ENCODE results near the gene CTNNA3.

Gene CTNNA3

DNA sequence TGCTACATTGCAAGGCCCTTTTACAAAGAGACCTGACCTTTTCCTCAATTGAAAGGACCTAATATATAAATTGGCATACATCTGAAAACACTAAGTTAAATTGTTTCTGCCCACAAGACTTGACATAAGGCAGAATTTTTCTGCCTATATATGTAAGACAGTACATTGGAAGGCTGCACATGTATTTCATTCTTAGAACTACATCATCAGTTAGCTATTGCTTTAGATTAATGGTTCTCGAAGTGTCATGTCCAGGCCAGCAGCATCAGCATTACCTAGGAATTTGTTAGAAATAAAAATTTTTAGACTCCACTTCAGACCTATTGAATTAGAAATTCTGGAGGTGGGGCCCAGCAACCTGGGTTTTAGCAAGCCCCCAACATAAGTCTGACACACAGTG is 396.2 kb downstream of the CTNNA3 start:
- Histone ChIP-seq H4K20me1 (no peaks in the 10 kb centered on the region), H3K9me3 (no peaks in the 10 kb centered on the region), H3K27ac (no peak overlapping the region), H3K4me2 (no peak overlapping the region), H3K36me3 (no peaks in the 10 kb centered on the region), H3K27me3 (no peaks in the 10 kb centered on the region), H3K4me3 (no peak overlapping the region), H3K9ac (no peak overlapping the region), H3K4me1 (no peaks in the 10 kb centered on the region)
- no peak for TF ChIP-seq Cebpa-rat (IDR thresholded peaks at IDR 0.05)

DNA sequence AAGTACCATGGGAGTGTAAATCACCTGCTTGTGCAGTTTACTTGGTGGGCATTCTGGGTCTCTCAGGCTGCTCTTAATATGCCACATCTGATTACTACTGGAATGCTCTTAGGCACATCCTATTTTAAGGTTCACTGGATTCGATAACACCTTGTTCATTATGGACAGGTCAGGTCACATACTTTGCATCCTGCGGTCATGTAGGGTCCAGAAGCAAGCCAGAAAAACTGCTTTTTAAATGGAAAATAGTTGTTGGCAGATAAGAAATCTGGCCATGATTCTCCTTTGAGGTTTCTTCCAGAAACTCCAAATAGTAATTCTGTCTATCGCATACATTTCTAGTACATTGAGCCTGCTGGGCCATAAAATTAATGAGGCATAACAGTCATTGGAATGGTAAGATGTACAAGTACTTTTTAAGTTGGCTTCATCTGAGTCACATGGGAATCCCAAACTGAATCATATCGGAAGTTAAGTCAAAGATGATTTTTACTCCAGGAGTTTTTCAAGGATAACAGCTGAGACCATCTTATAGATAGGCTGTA is 398.3 kb downstream of the CTNNA3 start:
- no peaks in the 10 kb centered on the region for H3K4me1 ChIP-seq
- no peak for TF ChIP-seq Cebpa-rat (IDR thresholded peaks at IDR 0.05)
- H4K20me1 ChIP-seq, result no peaks in the 10 kb centered on the region
- no peak overlapping the region for H3K4me2 ChIP-seq
- H3K27ac ChIP-seq, result no peak overlapping the region
- H3K9me3 ChIP-seq, result no peaks in the 10 kb centered on the region
- no peak overlapping the region for H3K9ac ChIP-seq
- no peak overlapping the region for H3K4me3 ChIP-seq
- H3K36me3 ChIP-seq, result no peaks in the 10 kb centered on the region
- no peaks in the 10 kb centered on the region for H3K27me3 ChIP-seq

DNA sequence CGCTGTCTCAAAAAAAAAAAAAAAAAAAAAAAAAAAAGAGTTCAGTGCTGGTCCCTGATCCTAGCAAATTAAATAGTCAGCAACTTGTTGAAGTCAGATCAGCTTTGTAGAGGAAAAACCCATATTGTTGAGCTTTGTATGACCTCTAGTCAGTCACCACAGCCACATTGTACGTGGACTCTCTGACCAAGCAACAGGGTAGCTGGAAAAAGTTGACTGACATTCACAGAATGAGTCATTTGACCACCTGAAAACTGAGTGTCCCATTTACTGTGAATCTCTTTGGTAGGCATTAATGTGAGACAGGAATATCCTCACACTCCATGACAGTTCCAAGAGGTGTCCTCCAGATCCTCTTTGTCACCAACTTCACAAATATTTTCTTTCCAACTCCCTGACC is 399.1 kb downstream of the CTNNA3 start:
- H3K9ac ChIP-seq, result no peak overlapping the region
- H3K9me3 ChIP-seq, result no peaks in the 10 kb centered on the region
- no peak overlapping the region for H3K4me2 ChIP-seq
- H3K27me3 ChIP-seq, result no peaks in the 10 kb centered on the region
- TF ChIP-seq Cebpa-rat (IDR thresholded peaks at IDR 0.05), result no peak
- H3K4me3 ChIP-seq, result no peak overlapping the region
- no peaks in the 10 kb centered on the region for H3K4me1 ChIP-seq
- no peaks in the 10 kb centered on the region for H3K36me3 ChIP-seq
- no peak overlapping the region for H3K27ac ChIP-seq
- H4K20me1 ChIP-seq, result no peaks in the 10 kb centered on the region

DNA sequence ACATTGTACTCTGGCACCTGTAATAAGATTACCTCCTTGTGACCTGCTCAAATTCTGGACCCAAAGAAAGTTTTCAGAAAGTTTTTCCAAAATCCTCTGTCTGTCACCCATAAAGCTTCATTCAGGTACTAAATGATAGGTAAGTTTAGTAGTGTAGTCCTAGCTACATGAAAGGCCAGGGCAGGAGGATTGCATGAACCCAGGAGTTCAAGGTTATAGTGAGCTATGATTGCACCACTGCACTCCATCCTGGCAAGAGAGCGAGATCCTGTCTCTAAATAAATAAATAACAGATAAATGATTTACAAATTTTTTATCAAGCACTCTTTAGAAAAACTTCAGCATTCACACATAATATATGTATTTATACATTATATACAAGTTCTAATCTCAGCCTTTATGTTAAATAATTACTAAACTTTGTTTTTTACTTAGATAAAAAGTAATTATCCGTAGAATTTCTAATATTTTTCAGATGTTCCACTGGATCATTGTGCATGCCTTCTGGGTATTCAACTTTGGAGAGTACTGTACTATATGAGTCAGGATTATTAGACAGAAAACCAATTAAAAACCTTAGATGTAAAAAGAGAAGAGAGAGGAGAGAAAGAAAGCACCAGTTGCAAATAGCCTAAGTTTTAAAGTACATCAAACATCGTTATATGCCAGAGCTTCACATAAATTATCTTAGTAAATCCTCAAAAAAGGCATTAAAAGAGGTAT is 407.1 kb downstream of the CTNNA3 start:
- no peak overlapping the region for H3K4me3 ChIP-seq
- H3K4me1 ChIP-seq, result no peaks in the 10 kb centered on the region
- no peak overlapping the region for H3K27ac ChIP-seq
- no peaks in the 10 kb centered on the region for H3K9me3 ChIP-seq
- no peak overlapping the region for H3K9ac ChIP-seq
- no peak overlapping the region for H3K4me2 ChIP-seq
- H3K27me3 ChIP-seq, result no peaks in the 10 kb centered on the region
- no peaks in the 10 kb centered on the region for H3K36me3 ChIP-seq
- no peaks in the 10 kb centered on the region for H4K20me1 ChIP-seq
- TF ChIP-seq Cebpa-rat (IDR thresholded peaks at IDR 0.05), result no peak

DNA sequence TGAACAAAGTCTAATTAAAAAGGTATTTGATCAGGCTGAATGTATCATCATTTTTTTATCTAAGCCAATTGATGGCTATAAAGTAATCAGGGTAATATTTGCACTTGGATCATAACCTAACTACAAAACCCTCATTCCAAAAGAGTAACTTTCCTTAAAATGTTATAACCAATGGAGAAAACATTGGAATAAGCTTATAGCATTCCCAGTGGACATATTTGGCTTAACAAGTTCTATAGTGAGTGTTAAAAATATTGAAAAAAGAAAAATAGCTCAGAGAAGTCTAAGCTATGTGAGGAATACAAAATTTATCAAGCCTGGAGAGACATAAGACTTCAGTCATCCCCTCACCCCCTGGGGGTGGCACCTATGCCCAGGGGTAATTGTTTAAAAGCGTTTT is 411.4 kb downstream of the CTNNA3 start:
- Histone ChIP-seq H3K4me1 (no peaks in the 10 kb centered on the region), H3K9ac (no peak overlapping the region), H3K36me3 (no peaks in the 10 kb centered on the region), H3K27ac (no peak overlapping the region), H3K27me3 (no peaks in the 10 kb centered on the region), H3K9me3 (no peaks in the 10 kb centered on the region), H4K20me1 (no peaks in the 10 kb centered on the region), H3K4me2 (no peak overlapping the region), H3K4me3 (no peak overlapping the region)
- no peak for TF ChIP-seq Cebpa-rat (IDR thresholded peaks at IDR 0.05)

DNA sequence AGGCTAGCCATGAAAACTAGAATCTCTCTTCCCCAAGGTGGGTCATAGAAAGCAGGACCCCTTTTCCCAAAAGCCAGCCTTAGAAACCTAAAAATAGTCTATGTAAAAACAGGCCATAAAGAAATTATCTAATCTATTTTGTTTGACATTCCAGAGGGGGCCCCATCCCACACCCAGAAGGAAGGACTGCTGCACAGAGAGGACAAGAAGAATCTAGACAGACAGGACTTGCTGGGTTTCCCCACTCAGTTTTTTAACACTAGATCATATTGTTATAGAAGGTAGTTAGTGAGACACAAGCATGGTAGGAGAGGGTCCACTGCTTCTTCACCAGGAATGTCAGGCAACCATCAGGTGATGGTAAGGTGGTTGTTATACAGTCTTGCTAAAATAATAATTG is 413.1 kb downstream of the CTNNA3 start:
- TF ChIP-seq Cebpa-rat (IDR thresholded peaks at IDR 0.05), result no peak
- Histone ChIP-seq H3K9ac (no peak overlapping the region), H3K36me3 (no peaks in the 10 kb centered on the region), H3K27me3 (no peaks in the 10 kb centered on the region), H3K4me1 (no peaks in the 10 kb centered on the region), H4K20me1 (no peaks in the 10 kb centered on the region), H3K4me2 (no peak overlapping the region), H3K9me3 (no peaks in the 10 kb centered on the region), H3K27ac (no peak overlapping the region), H3K4me3 (no peak overlapping the region)

DNA sequence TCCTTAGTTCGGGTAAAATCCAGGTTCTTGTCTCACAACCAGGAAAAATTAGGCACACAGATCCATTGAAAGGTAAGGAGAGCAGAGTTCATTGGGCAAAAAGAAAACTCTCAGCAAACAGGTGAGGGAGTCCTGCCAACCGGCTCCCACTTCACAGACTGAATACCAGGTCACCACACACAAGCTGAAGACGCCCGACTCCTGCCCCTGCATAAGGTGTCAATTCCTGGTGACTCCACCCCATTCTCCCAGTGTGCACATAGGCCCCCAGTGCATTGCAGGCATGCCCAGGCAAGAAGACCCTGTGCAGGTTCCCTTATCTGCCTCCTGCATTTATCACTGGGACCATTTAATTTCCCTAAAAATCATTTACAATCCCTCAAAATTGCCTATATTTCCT is 415.6 kb downstream of the CTNNA3 start:
- Histone ChIP-seq H3K9me3 (no peaks in the 10 kb centered on the region), H4K20me1 (no peaks in the 10 kb centered on the region), H3K36me3 (no peaks in the 10 kb centered on the region), H3K4me1 (no peaks in the 10 kb centered on the region), H3K9ac (no peak overlapping the region), H3K4me2 (no peak overlapping the region), H3K27ac (no peak overlapping the region), H3K4me3 (no peak overlapping the region), H3K27me3 (no peaks in the 10 kb centered on the region)
- no peak for TF ChIP-seq Cebpa-rat (IDR thresholded peaks at IDR 0.05)

DNA sequence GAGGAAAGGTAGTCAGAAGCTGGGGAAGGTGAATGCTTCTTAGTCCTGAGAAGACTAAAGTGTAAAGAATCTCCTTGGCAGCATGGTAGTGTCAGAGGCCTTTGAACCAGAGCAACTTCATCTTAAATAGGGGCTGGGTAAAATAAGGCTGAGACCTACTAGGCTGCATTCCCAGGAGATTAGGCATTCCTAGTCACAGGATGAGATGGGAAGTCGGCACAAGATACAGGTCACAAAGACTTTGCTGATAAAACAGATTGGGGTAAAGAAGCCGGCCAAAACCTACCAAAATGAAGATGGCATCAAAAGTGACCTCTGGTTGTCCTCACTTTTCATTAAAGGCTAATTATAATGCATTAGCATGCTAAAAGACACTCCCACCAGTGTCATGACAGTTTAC is 418.6 kb downstream of the CTNNA3 start:
- TF ChIP-seq Cebpa-rat (IDR thresholded peaks at IDR 0.05), result no peak
- no peak overlapping the region for H3K4me3 ChIP-seq
- no peak overlapping the region for H3K27ac ChIP-seq
- H4K20me1 ChIP-seq, result no peaks in the 10 kb centered on the region
- no peaks in the 10 kb centered on the region for H3K4me1 ChIP-seq
- H3K36me3 ChIP-seq, result no peaks in the 10 kb centered on the region
- no peak overlapping the region for H3K4me2 ChIP-seq
- no peaks in the 10 kb centered on the region for H3K9me3 ChIP-seq
- H3K27me3 ChIP-seq, result no peaks in the 10 kb centered on the region
- H3K9ac ChIP-seq, result no peak overlapping the region

DNA sequence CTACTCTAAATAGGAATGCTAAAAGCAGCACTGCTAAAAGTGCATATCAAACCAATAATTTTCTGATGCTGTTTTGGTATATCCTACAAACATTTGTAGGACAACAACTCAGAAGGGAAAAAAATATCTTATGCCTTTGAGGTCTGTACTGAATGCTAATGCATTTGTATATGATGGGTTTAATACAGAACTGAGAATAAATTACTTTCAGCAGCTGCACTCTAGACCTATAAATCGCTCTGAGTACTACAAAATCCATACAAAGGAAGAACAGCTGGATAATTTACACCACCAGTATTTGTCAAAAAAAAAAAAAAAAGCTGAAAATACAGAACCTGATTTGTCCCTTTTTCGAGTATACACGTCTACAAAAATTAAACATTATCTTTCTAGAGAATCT is 426.2 kb downstream of the CTNNA3 start:
- Histone ChIP-seq H3K36me3 (no peaks in the 10 kb centered on the region), H3K27ac (no peak overlapping the region), H3K4me1 (no peaks in the 10 kb centered on the region), H3K27me3 (no peaks in the 10 kb centered on the region), H4K20me1 (no peaks in the 10 kb centered on the region), H3K4me3 (no peak overlapping the region), H3K9me3 (no peaks in the 10 kb centered on the region), H3K4me2 (no peak overlapping the region), H3K9ac (no peak overlapping the region)
- TF ChIP-seq Cebpa-rat (IDR thresholded peaks at IDR 0.05), result no peak

DNA sequence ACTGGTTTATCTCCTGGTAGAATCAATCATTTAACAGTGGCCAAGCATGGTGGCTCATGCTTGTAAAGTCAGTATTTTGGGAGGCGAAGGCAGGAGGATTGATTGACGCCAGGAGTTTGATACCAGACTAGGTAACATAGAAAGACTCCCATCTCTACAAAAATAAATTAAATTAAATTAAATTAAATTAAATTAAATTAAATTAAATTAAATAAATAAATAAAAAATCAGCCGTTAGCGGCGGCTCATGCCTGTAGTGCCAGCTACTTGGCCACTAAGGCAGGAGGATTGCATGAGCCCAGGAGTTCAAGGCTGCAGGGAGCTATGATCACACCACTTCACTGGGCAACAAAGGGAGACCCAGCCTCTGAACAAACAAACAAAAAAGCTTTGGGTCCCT is 427.8 kb downstream of the CTNNA3 start:
- H3K36me3 ChIP-seq, result no peaks in the 10 kb centered on the region
- H3K27ac ChIP-seq, result no peak overlapping the region
- H3K4me1 ChIP-seq, result no peaks in the 10 kb centered on the region
- no peak for TF ChIP-seq Cebpa-rat (IDR thresholded peaks at IDR 0.05)
- H3K4me2 ChIP-seq, result no peak overlapping the region
- H3K9ac ChIP-seq, result no peak overlapping the region
- H3K4me3 ChIP-seq, result no peak overlapping the region
- no peaks in the 10 kb centered on the region for H3K27me3 ChIP-seq
- no peaks in the 10 kb centered on the region for H3K9me3 ChIP-seq
- no peaks in the 10 kb centered on the region for H4K20me1 ChIP-seq

DNA sequence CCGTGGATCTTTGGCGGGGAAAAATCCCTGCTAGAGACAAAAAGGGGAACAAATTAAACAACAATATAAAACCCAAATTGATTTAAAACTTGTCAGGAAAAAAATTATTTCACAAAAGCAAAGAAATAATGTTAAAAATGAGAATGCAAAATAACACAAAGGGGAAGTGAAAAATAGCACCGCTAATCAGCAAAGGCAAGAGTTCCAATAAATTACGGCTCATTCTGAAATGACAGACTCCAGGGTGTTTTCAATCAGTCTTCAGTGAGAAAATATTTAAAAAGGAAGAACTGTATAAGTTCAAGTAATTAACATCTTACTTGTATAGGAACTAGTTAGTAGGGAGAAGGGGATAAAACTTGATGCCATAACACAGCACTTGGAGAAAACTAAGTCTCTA is 433.3 kb downstream of the CTNNA3 start:
- H3K4me3 ChIP-seq, result no peak overlapping the region
- H3K27ac ChIP-seq, result no peak overlapping the region
- H3K4me1 ChIP-seq, result no peaks in the 10 kb centered on the region
- no peaks in the 10 kb centered on the region for H3K9me3 ChIP-seq
- TF ChIP-seq Cebpa-rat (IDR thresholded peaks at IDR 0.05), result no peak
- H3K9ac ChIP-seq, result no peak overlapping the region
- no peaks in the 10 kb centered on the region for H3K36me3 ChIP-seq
- no peaks in the 10 kb centered on the region for H4K20me1 ChIP-seq
- no peak overlapping the region for H3K4me2 ChIP-seq
- no peaks in the 10 kb centered on the region for H3K27me3 ChIP-seq

Measured in BLaER1 (cell line).